GM18498 (cell line): ENCODE data around the gene ANXA11.
"Not testable (repeated sequence)": the region's sequence is repeated elsewhere in the genome, so short reads cannot be mapped to it uniquely, and the experiment has no call there.

Experiments used
- ATAC-seq: cut with Tn5 transposase; IDR thresholded peaks from one replicate; pipeline ENCODE4 v1.9.1; 2021; ENCODE audit warnings: mild to moderate bottlenecking, moderate library complexity; ENCODE audit not compliant: unreplicated experiment

ANXA11 gene

DNA sequence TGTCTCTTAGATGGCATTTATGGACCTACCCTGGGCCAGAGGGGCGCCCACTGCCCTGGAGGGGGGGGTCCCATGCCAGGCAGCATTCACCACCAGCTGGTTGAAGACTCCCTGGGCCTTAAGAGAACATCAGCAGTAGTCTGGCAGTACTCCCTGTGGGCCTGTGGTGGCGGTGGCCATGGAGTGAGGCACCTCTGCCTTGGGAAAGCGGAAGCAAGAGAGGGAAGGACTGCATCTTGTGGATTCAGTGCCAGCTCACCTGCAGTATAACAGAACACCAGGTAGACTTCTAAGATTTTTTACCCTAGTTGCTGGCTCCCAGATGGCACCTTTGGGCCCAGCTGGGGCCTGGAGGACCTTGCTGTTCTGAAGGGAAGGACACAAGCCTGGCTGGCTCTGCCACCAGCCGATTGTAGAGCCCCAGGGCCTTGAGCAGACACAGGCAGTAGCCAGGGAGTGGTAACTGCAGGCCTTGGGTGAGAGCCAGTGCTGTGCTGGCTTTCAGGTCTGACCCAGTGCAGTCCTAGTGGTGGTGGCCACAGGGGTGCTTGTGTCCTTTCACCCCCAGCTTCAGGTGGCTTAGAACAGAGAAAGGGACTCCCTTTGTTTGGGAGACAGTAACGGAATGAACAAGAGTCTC lies 57.1 kb downstream of the ANXA11 start:
- ATAC-seq = no peak

DNA sequence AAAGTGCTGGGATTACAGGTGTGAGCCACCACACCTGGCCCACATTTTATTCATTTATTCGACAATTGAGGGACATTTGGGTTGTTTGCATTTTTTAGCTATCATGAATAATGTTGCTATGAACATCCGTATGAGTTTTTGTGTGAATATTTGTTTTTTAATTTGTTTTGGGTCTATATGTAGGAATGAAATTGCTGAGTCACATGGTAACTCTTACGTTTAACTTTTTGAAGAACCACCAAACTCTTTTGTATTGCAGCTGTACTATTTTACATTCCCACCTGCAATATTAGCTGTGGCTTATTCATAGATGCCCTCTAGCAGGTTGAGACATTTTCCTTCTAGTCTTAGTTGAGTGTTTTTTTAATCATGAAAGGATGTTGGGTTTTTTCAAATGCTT lies 58.4 kb downstream of the ANXA11 start:
- ATAC-seq = no peak

DNA sequence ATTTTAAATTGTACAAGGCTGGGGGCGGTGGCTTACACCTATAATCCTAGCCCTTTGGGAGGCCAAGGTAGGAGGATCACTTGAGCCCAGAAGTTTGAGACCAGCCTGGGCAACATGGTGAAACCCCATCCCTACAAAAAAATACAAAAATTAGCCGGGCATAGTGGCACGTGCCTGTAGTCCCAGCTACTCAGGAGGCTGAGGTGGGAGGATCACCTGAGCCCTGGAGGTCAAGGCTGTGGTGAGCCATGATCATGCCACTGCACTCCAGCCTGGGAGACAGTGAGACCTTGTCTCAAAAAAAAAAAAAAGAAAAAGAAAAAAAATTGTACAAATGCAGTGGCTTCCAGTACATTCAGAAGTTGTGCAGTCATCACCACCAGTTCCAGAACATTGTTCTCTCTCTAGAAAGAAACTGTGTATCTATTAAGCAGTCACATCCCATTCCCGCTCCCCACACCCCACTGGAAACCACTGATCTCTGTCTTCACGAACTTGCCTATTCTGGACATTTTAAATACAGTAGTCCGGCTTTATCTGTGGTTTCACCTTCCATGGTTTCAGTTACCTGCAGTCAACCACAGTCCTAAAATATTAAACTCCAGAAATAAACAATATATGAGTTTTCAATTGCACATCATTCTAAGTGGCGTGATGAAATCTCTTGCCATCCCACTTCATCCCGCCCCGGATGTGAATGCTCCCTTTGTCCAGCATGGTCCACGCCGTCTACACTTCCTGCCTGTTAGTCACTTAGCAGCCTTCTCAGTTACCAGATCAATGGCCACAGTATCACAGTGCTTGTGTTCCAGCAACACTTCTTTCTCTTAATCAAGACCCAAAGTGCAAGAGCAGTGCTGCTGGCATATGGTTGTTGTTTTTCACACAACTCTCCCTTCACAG lies 59.7 kb downstream of the ANXA11 start:
- ATAC-seq = not testable (repeated sequence)

DNA sequence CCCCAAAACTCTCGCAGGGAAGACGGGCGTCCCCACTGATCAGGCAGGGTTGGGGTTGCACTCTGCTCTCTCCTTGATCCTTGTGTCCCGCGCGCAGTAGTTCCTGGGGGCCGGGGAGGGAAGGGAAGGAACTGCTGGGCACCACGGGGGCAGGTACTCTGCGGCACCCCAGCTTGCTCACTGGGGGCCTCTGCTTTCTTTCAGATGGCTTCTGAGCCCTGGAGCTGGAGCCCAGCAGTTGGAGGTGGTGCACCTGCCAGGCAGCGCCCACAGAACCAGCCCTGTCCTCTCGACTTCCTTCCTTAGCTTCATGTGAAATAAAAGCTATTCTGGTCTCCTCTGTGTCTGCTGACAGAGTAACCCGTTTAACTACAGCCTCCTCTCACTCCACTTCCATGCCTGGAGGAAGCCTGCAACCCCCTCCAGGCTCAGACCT lies 60.6 kb downstream of the ANXA11 start:
- no peak for ATAC-seq

DNA sequence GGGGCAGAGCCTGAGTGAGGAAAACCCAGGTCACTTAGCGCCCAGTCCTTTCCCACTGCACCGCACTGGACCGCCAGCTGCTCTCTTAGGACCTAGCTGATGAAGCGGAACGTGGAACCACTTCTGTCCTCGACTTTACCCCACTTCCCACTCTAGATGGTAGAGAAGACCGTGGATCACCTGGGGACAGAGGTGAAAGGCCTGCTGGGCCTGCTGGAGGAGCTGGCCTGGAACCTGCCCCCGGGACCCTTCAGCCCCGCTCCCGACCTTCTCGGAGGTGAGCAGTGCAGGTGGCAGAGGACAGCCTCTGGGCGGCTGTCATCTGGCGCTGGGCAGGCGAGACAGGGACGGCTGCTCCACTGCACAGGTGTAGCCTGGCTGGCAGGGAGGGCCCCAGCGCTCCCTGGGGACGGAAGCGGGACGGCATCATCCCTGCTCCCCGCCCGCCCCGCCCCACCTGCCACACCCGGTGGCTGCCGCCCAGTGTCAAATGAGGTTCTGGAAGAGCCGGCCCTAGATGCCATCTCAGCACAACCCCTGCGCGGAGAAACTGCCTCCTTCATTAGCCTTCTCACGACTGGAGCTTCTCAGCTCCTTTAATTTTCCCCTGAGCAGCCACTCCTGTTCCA lies 61.2 kb downstream of the ANXA11 start:
- ATAC-seq = no peak

DNA sequence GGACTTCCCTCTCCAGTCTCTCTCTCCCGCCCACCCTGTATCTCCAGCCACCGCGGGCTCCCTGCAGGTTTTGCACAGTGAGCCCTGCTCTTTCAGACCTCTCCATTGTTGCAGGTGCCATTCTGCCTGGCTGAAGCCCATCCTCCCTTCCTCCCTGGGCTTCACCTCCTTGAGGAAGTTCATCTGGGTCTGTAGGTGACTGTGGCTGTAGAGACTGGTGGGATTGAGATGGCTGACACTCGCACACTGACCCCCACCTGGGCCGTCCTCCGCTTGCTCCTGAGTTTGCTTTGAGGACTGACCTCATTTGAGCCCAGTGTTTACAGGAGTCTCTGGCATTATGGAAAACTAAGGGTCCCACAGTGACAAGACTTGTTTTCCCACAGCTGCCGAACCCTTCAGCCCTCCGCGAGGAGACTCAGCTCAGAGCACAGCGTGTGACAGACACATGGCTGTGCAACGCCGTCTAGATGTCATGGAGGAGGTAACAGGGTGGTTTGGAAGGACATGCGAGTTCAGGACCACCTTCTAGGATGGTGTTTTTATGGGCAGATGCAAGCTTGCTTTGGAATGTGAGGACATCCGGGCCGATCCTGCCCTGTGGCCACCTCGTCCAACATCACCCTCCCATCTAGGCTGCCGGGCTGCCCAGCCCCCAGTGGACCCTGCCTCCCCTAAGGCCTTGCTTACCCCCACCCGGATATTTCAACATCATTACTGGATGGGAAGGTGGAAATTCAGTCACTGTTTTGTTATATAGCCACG lies 63.5 kb downstream of the ANXA11 start:
- no peak for ATAC-seq

DNA sequence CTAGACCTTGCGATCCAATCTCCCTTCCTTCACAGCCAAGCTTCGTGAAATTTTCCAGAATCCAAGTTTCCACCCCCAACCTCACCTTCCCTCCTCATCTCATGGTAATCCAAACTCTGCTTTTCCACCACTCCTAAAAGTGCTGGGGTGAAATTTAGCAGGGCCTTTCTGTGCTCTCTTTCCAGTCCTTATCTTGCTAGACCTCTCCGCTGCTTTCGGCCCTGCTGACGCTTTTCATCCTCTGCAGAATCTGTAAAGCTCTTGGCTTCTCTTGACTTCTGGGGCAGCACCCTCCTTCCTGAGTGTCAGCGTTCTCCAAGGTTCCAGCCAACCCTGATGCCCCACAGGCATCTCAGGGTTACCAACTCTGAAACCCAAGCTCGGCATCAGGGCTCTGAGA lies 65.1 kb downstream of the ANXA11 start:
- ATAC-seq = no peak

DNA sequence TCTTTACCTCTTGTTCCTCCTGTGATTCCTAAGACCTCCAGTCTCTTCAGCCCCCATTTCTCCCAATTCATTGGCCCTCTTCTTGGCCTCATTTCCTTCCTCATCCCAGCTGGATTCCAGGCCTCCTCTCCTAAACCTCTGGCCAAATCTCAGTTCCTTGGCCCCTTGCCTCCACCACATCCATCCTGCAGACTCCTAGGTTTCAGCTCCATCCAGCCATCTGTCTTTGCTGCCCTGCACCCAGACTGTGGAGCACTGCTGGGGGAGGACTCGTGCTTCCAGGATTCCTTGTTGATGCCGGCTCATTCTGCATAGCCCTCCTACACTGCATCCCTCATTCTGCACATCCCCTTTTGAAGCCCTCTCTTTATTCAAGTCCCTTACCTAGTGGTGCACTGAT lies 66.1 kb downstream of the ANXA11 start:
- ATAC-seq = no peak

DNA sequence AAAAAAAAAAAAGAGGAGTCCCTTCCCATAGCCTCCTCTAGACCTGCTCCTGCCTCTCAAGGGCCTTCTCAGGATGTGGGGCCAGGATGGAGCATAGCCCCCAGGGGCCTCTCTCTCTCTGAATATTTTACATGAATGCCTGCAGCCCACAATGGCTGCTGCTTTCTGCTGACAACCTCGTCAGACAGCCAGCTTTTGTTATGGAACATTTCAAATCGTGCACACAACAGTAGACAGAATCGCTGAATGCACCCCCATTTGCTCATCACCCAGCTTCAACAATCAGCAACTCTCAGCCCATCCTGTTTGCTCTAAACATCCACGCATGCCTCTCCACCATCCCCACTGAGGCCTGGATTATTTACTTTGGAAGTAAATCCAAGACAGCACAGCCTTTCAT lies 67.4 kb downstream of the ANXA11 start:
- ATAC-seq = no peak

DNA sequence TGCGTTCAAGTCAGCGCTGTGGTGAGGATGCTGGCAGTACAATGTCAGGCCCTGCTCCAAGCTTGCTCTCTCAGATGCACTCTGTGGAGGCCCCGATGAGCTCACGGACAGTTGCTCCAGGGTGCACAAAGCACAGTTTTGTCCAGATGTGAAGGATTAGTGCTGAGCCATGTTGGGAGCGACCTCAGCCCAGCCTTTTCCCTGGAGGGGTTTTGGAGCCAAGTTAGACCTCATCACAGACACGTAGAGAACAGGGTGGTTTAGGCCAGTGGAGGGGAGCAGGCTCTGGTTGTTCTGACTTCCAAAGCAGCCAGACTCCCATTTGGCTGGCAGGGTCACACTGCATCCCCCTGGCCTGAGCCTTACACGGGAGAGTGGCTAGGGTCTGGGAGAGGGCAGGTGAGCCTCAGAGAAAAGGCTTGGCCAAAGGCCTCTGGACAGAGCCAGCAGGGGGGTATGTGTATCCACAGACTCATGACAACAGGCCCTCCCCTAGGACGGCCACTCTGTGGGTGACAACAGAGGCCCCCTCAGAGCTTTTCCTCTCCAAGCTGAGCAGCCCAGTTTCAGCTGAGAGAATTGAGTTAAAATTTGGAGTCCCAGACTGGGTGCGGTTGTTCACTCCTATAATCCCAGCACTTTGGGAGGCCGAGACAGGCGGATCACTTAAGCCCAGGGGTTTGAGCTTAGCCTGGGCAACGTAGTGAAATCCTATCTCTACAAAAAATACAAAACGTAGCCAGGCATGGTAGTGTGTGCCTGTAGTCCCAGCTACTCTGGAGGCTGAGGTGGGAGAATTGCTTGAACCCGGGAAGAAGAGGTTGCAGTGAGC lies 68.1 kb downstream of the ANXA11 start:
- ATAC-seq = no peak

DNA sequence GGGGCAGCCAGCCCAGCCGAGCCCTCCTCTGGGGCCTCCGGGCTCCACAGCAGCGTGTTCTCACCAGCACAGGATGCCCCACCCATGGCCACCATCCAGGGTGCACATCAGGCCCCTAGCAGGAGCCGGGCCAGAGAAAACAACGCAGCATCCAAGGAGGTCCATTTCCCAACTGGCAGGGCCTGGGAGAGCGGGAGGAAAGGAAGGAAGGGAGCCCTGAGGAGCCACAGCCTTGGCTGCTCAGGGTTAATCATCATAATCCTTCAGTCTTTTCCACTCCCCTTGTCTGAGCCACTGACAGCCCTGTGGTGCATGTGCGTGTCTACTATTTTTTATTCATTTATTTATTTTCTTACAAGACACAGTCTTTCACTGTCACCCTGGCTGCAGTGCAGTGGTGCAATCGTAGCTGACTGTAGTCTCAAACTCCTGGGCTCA lies 69.2 kb downstream of the ANXA11 start:
- no peak for ATAC-seq

DNA sequence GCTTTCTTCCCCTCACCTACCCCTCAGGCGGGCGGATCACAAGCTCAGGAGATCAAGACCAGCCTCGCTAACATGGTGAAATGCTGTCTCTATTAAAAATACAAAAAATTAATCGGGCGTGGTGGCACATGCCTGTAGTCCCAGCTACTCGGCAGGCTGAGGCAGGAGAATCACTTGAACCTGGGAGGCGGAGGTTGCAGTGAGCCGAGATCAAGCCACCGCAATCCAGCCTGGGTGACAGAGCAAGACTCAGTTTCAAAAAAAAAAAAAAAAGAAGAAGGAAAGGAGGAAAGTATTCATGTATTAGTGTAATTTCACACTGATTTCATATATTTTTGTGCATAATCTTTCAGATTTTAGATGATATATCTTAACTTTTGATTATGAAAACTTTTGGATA lies 71.7 kb downstream of the ANXA11 start:
- ATAC-seq = not testable (repeated sequence)

DNA sequence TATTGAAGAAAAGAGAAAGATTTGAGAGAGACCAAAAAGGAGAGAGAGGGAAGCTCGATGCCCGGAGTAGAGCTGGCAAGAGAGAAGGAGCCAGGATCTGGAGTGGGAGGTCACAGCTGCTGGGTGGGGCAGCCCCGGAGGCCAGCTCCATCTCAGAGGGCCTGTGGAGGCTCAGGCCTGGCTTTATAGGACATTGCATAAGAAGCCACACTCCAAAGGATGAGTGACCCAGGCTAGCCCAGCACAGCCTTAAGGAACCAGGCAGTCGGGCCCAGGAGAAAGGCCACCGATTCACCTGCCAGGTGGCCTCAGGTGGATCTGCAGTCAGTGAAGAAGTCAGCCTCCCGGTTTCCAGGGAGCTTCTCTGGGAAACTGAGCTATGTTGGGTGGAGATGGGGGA lies 72.1 kb downstream of the ANXA11 start:
- ATAC-seq = no peak

DNA sequence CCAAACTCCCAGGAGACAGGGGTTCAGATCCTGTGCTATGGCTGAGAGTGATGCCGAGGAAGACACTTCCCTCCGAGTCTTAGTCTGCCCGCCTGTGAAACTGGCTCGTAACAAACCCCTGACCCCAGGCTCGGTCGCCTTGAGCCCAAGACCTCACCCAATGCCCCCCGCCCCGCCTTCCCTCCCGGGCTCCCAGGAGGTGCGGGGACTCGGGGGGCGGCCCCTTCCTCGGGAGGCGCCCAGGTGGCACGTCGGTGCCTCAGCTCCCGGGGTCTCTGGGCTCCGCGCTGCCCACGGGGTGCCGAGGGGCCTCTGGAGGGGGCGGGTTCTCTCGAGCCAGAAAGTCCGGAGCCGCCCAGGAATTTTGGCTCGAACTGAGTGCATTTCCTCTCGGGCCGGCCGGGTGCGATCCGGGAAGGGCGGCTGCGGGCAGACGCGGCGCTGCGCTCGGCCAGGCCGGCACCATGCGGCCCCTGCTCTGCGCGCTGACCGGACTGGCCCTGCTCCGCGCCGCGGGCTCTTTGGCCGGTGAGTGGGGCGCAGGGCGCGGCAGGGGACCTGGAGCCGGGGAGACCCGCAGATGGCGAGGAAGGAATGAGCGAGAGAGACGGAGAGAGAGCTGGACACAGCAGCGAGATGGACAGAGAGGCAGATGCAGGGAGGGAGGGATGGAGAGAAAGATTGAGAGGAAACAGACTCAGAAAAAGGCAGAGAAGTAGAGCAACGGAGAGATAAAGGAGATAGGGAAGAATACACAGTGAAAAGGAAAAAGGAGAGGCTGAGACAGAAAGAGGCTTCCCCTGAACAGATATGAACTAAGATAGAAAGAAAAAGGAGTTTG lies 72.8 kb downstream of the ANXA11 start, which contains the start of gene PLAC9:
PLAC9 (plus strand) TSS at position 432 of the 841 bp plus-strand sequence; CDS start at position 465, 33 bp downstream.
- ATAC-seq = no peak

DNA sequence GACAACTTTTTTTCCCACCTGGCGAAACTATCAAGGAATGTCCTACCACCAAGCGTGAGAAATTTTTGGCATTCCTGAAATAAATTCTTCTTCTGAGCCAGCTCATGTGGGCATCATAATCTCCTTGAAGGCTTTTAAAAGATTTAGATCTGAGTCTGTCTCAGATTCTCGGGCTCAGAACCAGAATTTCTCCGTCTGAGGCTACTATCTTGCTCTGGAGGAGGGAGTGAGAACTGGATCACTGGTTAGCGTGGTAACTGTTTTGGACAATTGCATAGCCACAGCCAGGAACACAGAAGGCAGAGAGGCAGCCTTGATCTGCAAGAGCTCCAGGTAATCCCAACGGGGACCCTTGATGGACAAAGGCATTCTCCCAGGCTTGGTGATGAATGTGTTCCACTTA lies 73.8 kb downstream of the ANXA11 start:
- ATAC-seq = no peak

DNA sequence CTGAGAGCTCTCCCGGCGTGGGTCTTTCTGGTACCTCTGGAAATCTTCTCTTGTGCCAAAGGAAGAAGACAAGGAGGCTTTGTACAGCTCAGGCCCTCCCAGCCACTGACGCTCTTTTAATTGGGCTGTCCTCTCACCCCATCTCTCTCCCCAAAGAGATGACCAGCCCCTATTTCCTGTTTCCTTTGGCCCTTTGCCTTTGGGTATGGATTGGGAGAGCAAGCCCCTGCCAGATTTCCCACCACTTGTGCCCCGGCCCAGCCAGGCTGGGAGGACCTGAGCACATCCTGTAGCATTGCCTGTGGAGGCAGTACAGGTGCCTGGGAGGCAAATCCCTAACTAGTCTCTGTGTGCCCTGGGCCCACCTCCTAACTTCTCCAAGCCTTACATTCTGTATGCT lies 78.5 kb downstream of the ANXA11 start:
- no peak for ATAC-seq

DNA sequence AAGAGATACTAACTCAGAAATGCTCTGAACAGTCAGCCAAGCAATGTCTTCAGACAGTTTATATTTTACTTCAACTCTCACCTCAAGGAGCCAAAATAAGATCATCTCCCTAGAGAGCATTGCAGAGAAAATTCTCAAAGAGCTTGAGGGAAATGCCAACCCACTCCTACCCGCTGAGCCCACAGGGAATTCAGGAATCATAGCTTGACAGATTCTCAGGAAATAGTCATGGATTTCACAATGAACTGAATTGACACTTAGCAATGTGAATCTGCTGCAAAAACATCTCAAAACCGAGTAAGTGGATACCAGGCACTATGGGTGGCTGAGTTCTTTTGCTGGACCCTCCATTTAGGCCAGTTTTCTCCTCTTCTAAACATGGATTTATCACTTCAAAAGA lies 82.6 kb downstream of the ANXA11 start:
- no peak for ATAC-seq

DNA sequence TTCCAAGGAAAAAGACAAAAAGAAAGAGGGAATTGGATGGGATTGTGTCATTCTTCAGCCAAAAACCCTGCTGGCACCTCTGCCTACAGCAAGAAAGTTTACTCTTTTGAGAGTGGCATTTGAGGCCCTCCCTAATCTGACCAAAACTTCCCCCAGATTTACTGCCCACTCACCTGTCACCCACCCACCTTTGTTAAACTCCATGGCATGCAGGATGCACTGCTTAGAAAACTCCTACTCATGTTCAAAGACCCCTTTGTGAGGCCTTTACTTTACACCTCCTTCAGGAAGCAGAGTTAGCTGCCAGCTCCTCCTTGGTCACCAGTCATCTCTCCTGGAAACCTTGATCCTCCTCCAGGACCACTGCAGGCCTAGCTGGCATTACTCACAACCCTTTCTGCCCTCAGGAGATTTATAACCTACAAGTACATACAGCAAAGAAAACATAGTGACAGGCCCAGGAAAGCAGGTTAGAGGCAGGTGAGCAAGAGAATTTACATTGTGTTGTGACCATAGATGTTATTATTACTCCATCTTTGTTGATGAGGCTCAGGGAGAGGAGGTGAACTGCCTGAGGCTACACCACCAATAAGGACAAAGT lies 83.1 kb downstream of the ANXA11 start:
- no peak for ATAC-seq

DNA sequence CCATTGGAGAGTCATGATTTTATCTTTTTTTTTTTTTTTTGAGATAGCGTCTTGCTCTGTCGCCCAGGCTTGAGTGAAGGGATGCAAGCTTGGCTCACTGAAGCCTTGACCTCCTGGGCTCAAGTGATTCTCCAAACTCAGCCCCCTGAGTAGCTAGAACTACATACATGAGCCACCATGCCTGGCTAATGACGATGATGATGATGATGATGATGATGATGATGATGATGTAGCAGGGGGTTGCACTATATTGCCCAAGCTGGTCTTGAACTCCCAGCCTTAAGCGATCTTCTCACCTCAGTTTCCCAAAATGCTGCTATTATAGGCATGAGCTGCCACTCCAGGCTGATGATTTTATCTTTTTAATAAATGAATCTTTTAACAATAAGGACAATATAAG lies 86.7 kb downstream of the ANXA11 start:
- ATAC-seq = no peak
